AG04449 (cell line): ENCODE results near the gene TUBAL3.
A peak's percentile ranks its signal among the peaks of the same experiment; 100 is the strongest.

ENCODE experiments used
- CTCF ChIA-PET: fragments of 350-600 bp; formaldehyde crosslinking; extraction: SDS; loops from one replicate; lab custom pipeline; 2021; ENCODE audit warnings: antibody characterized with exemption; lab: Yijun Ruan, JAX
- POLR2A ChIA-PET: fragments of 400-600, 350-600 bp; formaldehyde crosslinking; extraction: SDS; loops from one replicate; lab custom pipeline; 2020; ENCODE audit warnings: antibody characterized with exemption, inconsistent platforms; lab: Yijun Ruan, JAX
- DNase-seq: peaks from one replicate; pipeline ENCODE4 v3.0.0-alpha.2; 2010; ENCODE audit warnings: low read depth, low spot score
- H3K4me3 ChIP-seq: 2 replicates; pipeline ENCODE4 v1.5.1; 2011; ENCODE audit warnings: low read depth, mild to moderate bottlenecking, control low read depth, low read length
- CTCF ChIP-seq: IDR thresholded peaks from one replicate; pipeline ENCODE4 v1.5.1; 2011; ENCODE audit warnings: mild to moderate bottlenecking, moderate library complexity, low read length, control low read depth, inconsistent platforms; ENCODE audit not compliant: insufficient read depth; ENCODE audit errors: missing control alignments

The TUBAL3 gene

GRCh38 chr10:5404208-5405041, at the start of gene TUBAL3:
TUBAL3 (minus strand) TSS chr10:5404828; CDS start chr10:5404792, 36 bp downstream.
- no peak for DNase-seq
- CTCF ChIA-PET = interaction anchor here (0.6 to 1.4 kb wide), 2 partner anchors 21 to 31 kb away, joined by 3 to 4 read pairs; no protein-coding TSS in a partner anchor
- TF ChIP-seq CTCF = no peak
- no peak within 1 kb of the TSS for H3K4me3 ChIP-seq
- POLR2A ChIA-PET = no interaction called here

GRCh38 chr10:5453749-5454489, 49.3 kb upstream of the TUBAL3 start:
- no peak for TF ChIP-seq CTCF
- no peak overlapping the region for H3K4me3 ChIP-seq
- ChIA-PET POLR2A (interaction anchor here (0.6 to 1.7 kb wide), 3 partner anchors 9 to 141 kb away, joined by 3 read pairs; no protein-coding TSS in a partner anchor), CTCF (interaction anchor here (0.7 to 4.8 kb wide), 6 partner anchors 9 to 176 kb away, joined by 3 to 32 read pairs (median 18); no protein-coding TSS in a partner anchor)
- no peak for DNase-seq

GRCh38 chr10:5450605-5451384, 46.2 kb upstream of the TUBAL3 start:
- ChIA-PET POLR2A (interaction anchor here (1.0 kb wide), 1 partner anchor 99 kb away, joined by 3 read pairs; no protein-coding TSS in a partner anchor), CTCF (interaction anchor here (0.6 to 2.9 kb wide), 3 partner anchors 171 to 636 kb away, joined by 3 to 22 read pairs (median 5); no protein-coding TSS in a partner anchor)

GRCh38 chr10:5449823-5450222, 45.2 kb upstream of the TUBAL3 start:
- DNase-seq = no peak
- CTCF ChIA-PET = interaction anchor here (0.6 to 2.9 kb wide), 2 partner anchors 172 to 635 kb away, joined by 3 to 22 read pairs; no protein-coding TSS in a partner anchor
- POLR2A ChIA-PET = interaction anchor here (1.0 kb wide), 1 partner anchor 100 kb away, joined by 3 read pairs; no protein-coding TSS in a partner anchor
- TF ChIP-seq CTCF = no peak
- H3K4me3 ChIP-seq = peak overlapping the region; percentile 78

More at GRCh38 chr10:5450605-5451384, 46.2 kb upstream of the TUBAL3 start:
- DNase-seq = no peak
- no peak overlapping the region for H3K4me3 ChIP-seq
- no peak for TF ChIP-seq CTCF

- H3K4me3 ChIP-seq = peak overlapping the region; percentile 78
- TF ChIP-seq CTCF = no peak
- DNase-seq = no peak
- POLR2A ChIA-PET = no interaction called here
- CTCF ChIA-PET = interaction anchor here (1.8 to 18.8 kb wide), 3 partner anchors 12 to 196 kb away, joined by 4 to 1068 read pairs (median 5); no protein-coding TSS in a partner anchor
Measured at GRCh38 chr10:5449227-5449626, 44.6 kb upstream of the TUBAL3 start.
